ENCODE data around the gene CACNA1S. TPM values are rescaled to one million over a fixed set of nuclear protein-coding genes. Genes with fewer than 3 reads are reported as not detected.

Gene CACNA1S
- polyA plus RNA-seq, 1 of the 3 experiments (the other 2 are of a cell fraction): not detected

DNA sequence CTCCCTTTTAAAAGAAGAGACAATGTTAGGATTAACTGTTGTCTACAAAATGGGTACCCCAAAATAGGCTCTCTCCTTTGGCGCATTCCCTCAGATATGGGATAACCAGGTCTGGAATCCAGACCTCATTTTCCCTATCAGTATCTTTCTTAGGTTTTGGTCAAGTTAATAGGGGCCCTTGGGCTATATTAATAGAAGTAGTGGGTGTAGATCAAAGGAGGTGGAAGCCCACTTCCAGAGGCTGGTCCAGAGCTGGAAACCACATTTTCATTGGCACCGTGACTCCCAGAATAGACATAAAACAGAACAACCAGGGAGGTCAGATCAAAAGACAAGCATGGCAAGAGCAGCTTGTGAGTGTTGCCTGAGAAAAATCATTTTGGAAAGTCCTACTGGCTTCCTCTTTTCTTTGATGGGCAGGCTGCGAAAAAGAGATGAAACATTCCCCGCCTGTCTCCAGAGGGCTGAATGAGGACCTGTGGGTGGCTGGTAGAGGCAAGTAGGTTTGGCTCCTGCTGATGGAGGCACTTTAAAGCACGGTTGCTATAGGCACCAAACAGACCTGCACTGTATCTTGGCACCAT is 62.9 kb downstream of the CACNA1S start:
- DNase-seq: peak; percentile 54
- CTCF ChIA-PET: interaction anchor here (0.8 to 21.0 kb wide), 7 partner anchors 10 to 80 kb away, joined by 3 to 277 read pairs (median 4); no protein-coding TSS in a partner anchor

DNA sequence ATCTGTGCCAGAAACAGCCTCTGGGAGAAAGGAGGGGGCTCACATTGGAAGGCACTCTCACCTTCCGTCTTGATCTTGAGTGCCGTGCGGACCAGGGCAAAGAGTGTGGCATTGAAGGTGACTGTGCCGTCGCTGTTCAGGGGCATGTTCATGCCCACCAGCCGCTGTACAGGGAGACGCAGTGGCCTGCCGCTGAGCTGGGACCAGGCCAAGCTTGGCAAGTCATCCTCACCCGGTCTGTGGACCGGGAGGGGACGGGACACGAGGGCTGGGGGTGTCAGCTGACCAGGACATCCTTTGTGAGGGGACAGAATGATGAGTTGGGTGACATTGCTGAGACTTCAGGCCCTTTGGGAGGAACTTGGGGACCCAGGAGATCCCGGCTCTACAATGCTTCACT is 63.7 kb downstream of the CACNA1S start:
- no peak overlapping the region for H3K27ac ChIP-seq (ENCODE audit: low read depth in 2 of 2, low read length in 1 of 2)
- no peaks in the 10 kb centered on the region for H3K9me2 ChIP-seq
- H3K4me1 ChIP-seq (ENCODE audit: control insufficient read depth in 1 of 2, insufficient read depth in 2 of 2, low read depth in 1 of 2, low read length in 1 of 2): peaks cover 0 to 5% of the 10 kb centered on the region in 2 experiments; a peak in 1 of 4 replicates
- no peaks in the 10 kb centered on the region for H4K20me1 ChIP-seq (ENCODE audit: insufficient read depth)
- H3K79me2 ChIP-seq (ENCODE audit: insufficient read depth): no peaks in the 10 kb centered on the region
- H3K27me3 ChIP-seq (ENCODE audit: insufficient read depth): peaks cover 52% of the 10 kb centered on the region
- ChIA-PET POLR2A (no interaction called here), CTCF (interaction anchor here (0.8 to 21.0 kb wide), 6 partner anchors 9 to 79 kb away, joined by 3 to 277 read pairs (median 4); no protein-coding TSS in a partner anchor)
- H3K4me3 ChIP-seq (ENCODE audit: low read depth in 2 of 2, low read length in 1 of 2): no peak overlapping the region
- no peaks in the 10 kb centered on the region for H3K36me3 ChIP-seq (replicated peaks in 1 of 2; ENCODE audit: control insufficient read depth in 1 of 2, insufficient read depth in 2 of 2, low read length in 1 of 2)
- H3K9me3 ChIP-seq: no peaks in the 10 kb centered on the region
- DNase-seq: no peak
- H3K9ac ChIP-seq: no peak overlapping the region
- no peak for TF ChIP-seq RCOR1 (IDR thresholded peaks at IDR 0.05; ENCODE audit: low read length)
- TF ChIP-seq RFX5 (IDR thresholded peaks at IDR 0.05; ENCODE audit: low read length): no peak
- no peak for TF ChIP-seq MXI1 (IDR thresholded peaks at IDR 0.05; ENCODE audit: low read depth, low read length)
- no peak for TF ChIP-seq NFIC (IDR thresholded peaks at IDR 0.05; ENCODE audit: borderline replicate concordance)
- TF ChIP-seq, protein P1, sequence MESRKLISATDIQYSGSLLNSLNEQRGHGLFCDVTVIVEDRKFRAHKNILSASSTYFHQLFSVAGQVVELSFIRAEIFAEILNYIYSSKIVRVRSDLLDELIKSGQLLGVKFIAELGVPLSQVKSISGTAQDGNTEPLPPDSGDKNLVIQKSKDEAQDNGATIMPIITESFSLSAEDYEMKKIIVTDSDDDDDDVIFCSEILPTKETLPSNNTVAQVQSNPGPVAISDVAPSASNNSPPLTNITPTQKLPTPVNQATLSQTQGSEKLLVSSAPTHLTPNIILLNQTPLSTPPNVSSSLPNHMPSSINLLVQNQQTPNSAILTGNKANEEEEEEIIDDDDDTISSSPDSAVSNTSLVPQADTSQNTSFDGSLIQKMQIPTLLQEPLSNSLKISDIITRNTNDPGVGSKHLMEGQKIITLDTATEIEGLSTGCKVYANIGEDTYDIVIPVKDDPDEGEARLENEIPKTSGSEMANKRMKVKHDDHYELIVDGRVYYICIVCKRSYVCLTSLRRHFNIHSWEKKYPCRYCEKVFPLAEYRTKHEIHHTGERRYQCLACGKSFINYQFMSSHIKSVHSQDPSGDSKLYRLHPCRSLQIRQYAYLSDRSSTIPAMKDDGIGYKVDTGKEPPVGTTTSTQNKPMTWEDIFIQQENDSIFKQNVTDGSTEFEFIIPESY (IDR thresholded peaks at IDR 0.05; ENCODE audit: borderline replicate concordance, low read depth): no peak
- no peak for TF ChIP-seq SIN3A (IDR thresholded peaks at IDR 0.05; ENCODE audit: borderline replicate concordance, low read depth, low read length)
- TF ChIP-seq, protein P2, sequence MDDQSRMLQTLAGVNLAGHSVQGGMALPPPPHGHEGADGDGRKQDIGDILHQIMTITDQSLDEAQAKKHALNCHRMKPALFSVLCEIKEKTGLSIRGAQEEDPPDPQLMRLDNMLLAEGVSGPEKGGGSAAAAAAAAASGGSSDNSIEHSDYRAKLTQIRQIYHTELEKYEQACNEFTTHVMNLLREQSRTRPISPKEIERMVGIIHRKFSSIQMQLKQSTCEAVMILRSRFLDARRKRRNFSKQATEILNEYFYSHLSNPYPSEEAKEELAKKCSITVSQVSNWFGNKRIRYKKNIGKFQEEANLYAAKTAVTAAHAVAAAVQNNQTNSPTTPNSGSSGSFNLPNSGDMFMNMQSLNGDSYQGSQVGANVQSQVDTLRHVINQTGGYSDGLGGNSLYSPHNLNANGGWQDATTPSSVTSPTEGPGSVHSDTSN (IDR thresholded peaks at IDR 0.05): no peak
- TF ChIP-seq TAF1 (IDR thresholded peaks at IDR 0.05; ENCODE audit: borderline replicate concordance, low read depth, low read length): no peak
- 78% methylated on average over 7 of the region's 13 CpGs for WGBS (ENCODE audit: low lambda C conversion rate)
- H3K4me2 ChIP-seq: no peak overlapping the region
- no peaks in the 10 kb centered on the region for H3F3A ChIP-seq (replicated peaks; ENCODE audit: insufficient read depth)
- H2AFZ ChIP-seq (ENCODE audit: low read depth): no peak overlapping the region

More for the DNA sequence above, 62.9 kb downstream of the CACNA1S start:
- Histone ChIP-seq H3K27me3 (ENCODE audit: insufficient read depth) (peaks cover 52% of the 10 kb centered on the region), H3K36me3 (replicated peaks in 1 of 2; ENCODE audit: control insufficient read depth in 1 of 2, insufficient read depth in 2 of 2, low read length in 1 of 2) (no peaks in the 10 kb centered on the region), H4K20me1 (ENCODE audit: insufficient read depth) (no peaks in the 10 kb centered on the region), H3K4me2 (no peak overlapping the region), H3K4me1 (ENCODE audit: control insufficient read depth in 1 of 2, insufficient read depth in 2 of 2, low read depth in 1 of 2, low read length in 1 of 2) (peaks cover 0 to 5% of the 10 kb centered on the region in 2 experiments; a peak in 1 of 4 replicates), H3K4me3 (ENCODE audit: low read depth in 2 of 2, low read length in 1 of 2) (no peak overlapping the region), H2AFZ (ENCODE audit: low read depth) (no peak overlapping the region), H3F3A (replicated peaks; ENCODE audit: insufficient read depth) (no peaks in the 10 kb centered on the region), H3K9me2 (no peaks in the 10 kb centered on the region), H3K79me2 (ENCODE audit: insufficient read depth) (no peaks in the 10 kb centered on the region), H3K9me3 (no peaks in the 10 kb centered on the region), H3K27ac (ENCODE audit: low read depth in 2 of 2, low read length in 1 of 2) (no peak overlapping the region), H3K9ac (no peak overlapping the region)
- TF ChIP-seq TEAD4 (IDR thresholded peaks at IDR 0.05; ENCODE audit: borderline replicate concordance, insufficient read depth): no peak
- no peak for TF ChIP-seq FOSL2 (IDR thresholded peaks at IDR 0.05; ENCODE audit: borderline replicate concordance, low read depth)
- TF ChIP-seq NRF1 (IDR thresholded peaks at IDR 0.05; ENCODE audit: low read depth, low read length): no peak
- TF ChIP-seq RXRA (IDR thresholded peaks at IDR 0.05; ENCODE audit: borderline replicate concordance, low read depth): no peak
- POLR2A ChIA-PET: no interaction called here
- 41% methylated on average over 4 of the region's 5 CpGs for WGBS (ENCODE audit: low lambda C conversion rate)

Data from SK-N-SH (cell line).